Right lobe of liver (tissue), 4 donors: Measurements from ENCODE around the gene SNX5.

Experiments used
- POLR2A ChIP-seq: fragments of 450-650 bp; IDR thresholded peaks from one replicate; pipeline ENCODE4 v1.6.1; 2017; ENCODE audit warnings: antibody characterized with exemption, mild to moderate bottlenecking
- TF ChIP-seq, protein P1 (sequence below), 4 donors: fragments of 200-600 bp in 3 of 4; fragments of 450-650 bp in 1 of 4; IDR thresholded peaks; one replicate each; pipeline versions ENCODE4 v1.5.1 to v1.8.0; 2016 to 2022; ENCODE audit warnings: antibody characterized with exemption in 4 of 4, mild to moderate bottlenecking in 2 of 4
- donor health status: DM: no; HTN: no; CAD: no.
- donor health status: DM: no; HTN: no; CAD: no.
- donor health status: DM: no; HTN: yes; CAD: no.

GRCh38 chr20:17992847-17993513 lies 24.4 kb upstream of the SNX5 start:
- TF ChIP-seq, protein P1, sequence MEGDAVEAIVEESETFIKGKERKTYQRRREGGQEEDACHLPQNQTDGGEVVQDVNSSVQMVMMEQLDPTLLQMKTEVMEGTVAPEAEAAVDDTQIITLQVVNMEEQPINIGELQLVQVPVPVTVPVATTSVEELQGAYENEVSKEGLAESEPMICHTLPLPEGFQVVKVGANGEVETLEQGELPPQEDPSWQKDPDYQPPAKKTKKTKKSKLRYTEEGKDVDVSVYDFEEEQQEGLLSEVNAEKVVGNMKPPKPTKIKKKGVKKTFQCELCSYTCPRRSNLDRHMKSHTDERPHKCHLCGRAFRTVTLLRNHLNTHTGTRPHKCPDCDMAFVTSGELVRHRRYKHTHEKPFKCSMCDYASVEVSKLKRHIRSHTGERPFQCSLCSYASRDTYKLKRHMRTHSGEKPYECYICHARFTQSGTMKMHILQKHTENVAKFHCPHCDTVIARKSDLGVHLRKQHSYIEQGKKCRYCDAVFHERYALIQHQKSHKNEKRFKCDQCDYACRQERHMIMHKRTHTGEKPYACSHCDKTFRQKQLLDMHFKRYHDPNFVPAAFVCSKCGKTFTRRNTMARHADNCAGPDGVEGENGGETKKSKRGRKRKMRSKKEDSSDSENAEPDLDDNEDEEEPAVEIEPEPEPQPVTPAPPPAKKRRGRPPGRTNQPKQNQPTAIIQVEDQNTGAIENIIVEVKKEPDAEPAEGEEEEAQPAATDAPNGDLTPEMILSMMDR (IDR thresholded peaks at IDR 0.05), result no peak
- TF ChIP-seq POLR2A, result no peak
